GM19023 (cell line): ENCODE data around the gene LPXN.

Source experiments
- ATAC-seq: cut with Tn5 transposase; IDR thresholded peaks from one replicate; pipeline ENCODE4 v1.9.1; 2021; ENCODE audit warnings: mild to moderate bottlenecking, moderate library complexity; ENCODE audit not compliant: unreplicated experiment

Gene LPXN

DNA sequence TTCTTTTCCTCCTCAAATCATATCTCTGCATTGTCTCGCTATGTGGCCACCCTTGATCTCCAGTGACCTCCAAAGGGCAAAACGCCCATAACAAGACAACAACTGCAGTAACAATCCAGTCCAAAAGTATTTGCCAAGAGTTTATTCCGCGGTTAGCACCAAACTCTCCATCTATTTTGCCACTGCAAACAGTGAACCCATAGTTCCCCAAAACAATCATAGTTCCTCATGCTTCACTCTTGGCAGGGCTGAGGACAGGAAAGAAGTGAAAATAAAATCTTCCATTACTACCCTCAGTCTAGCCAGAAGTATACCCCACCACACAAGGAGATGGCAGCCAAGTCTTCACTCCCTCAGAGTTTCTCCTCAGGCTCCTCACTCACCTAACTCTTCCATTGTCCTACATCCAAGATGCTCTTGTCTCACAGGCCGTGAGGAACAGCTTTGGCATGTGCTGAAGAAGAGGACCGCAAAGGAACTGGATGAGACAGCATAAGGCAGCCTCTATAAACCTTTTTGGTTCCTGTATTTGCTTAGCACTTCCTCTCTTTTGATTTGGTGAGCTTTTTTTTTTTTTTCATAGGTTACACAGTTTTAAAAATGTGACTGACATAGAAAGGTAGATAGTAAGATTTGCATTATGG, at the start of gene LPXN:
LPXN (minus strand) TSS at position 480 of the 644 bp plus-strand sequence; CDS start at position 396, 84 bp downstream.
- no peak for ATAC-seq

GRCh38 chr11:58625086-58625485, 49.4 kb upstream of the LPXN start:
- no peak for ATAC-seq

DNA sequence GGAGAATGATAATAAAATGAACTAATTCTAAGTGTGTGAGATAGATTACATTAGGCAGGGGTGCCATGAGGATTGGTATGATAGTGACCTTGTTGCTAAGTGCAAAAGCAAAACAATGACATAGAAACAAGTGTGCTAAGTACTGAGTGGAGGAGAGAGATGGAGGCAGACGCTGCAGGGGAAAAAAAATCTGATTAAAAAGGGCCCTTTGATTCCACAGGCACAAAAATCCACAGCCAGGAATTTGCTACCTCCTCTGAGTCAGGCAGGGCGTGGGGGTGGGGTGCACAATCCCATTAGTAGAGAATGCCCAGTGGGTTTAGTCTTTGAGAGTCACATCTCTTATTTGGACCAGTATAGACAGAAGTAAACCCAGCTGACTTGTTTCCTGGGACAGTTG, 46.7 kb upstream of the LPXN start, which contains the start of gene CNTF:
CNTF (plus strand) TSS at position 322 of the 400 bp plus-strand sequence. CDS start 88 bp downstream, outside the sequence.
- no peak for ATAC-seq

DNA sequence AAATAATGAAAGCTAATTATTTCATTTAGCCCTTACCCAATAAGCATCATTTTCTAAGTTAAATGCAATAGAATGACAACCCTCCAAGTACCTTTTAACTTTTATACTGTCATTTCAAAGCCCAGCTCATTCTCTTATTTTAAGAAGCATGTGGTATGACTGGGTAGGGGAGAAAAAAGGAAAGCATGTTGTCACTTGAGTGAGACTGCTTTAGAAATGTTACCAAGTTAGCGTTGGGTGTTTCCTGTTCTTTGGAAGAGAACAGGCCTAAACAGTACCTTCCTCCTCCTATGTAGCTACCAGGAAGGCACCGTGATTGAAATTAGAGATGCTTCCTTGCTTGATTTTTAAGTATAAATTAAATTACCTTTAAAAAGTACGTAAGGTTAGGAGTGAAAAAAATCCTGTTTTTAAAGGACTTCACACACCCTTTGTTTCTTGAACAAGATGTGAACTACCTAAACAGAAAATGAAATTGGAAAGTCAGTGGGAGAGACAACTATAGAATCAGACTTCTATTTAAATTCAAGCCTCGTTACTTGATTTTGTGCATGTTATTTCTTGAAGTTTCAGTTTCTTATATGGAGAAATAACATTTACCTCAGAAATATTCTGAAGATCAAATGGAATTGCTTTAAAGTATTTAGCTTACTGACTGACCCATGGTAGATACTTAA, 46.1 kb upstream of the LPXN start:
- ATAC-seq, result no peak

DNA sequence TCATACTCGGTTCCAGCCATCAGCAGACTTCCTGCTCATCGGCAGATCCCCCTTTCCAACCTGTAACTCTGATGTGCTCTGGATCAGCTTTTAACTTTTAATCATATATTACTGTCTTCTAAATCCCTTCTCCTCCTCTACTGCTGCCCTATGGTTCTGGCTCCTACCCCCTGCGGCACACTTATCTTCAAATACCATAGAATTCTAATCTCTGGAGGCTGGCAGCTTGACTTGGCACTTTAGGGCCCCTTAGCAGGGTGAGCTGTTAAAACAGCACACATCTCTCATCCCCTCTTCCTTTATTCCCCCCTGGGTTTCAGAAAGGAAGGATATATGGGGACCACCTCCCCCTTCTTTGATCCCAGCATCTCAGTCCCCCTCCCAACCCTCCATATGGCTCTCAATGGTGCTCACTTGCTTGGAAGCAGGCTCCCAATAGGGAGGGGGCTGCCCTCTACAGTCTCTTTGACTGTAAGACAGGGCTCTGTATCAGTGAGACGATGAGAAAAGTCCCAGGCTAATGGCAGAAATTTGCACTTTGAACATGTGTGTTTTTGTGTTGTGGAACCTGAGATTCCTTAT, 42.4 kb upstream of the LPXN start:
- no peak for ATAC-seq

DNA sequence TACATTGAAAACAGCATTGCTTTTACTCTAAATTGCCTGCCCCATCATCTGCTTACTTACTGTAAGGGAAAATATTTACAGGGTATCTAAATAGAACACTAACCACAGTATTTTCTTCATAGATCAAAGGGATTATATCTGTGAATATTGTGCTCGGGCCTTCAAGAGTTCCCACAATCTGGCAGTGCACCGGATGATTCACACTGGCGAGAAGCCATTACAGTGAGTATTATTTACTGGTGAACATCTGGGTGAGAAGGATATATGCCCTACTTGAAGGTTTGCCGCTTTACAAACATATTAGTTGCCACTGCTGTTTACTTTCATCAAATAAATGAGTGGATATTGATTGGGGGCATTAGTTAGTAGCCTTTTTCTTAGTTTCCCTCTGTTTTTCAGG, 40.9 kb upstream of the LPXN start:
- ATAC-seq, result no peak

DNA sequence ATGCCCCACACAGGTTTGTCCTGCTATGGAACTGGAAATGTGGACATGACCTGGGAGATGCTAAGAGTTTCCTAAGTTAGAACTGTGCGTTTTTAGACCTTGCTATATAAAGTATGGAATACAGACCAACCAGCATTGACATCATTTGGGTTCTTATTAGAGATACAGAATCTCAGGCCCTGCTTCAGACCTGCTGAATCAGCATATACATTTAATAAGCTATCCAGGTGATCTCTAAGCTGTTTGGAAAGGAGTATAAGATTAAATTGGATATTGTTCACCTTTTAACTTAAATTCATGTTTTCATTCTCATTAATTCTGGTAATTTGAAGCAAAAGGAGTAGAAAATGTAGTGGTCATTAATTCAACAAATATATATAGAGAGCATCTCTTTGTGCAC, 39.9 kb upstream of the LPXN start:
- no peak for ATAC-seq

GRCh38 chr11:58613228-58613627, 37.6 kb upstream of the LPXN start:
- no peak for ATAC-seq

DNA sequence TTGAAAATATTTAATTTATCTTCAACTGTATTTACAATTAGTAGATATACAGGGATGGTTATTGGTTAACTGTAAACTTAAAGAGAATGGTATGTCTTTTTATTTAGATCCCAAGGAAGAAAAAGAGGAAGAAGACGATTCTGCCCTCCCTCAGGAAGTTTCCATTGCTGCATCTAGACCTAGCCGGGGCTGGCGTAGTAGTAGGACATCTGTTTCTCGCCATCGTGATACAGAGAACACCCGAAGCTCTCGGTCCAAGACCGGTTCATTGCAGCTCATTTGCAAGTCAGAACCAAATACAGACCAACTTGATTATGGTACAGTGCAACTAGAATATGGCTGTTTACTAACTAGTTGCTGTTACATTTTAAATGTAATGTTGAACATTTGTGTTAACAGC, 34.1 kb upstream of the LPXN start:
- ATAC-seq, result no peak

- ATAC-seq, result no peak
These were observed 32.7 kb upstream of the LPXN start for GRCh38 chr11:58608331-58608730.

GRCh38 chr11:58606930-58607714, 31.5 kb upstream of the LPXN start:
- ATAC-seq, result no peak

DNA sequence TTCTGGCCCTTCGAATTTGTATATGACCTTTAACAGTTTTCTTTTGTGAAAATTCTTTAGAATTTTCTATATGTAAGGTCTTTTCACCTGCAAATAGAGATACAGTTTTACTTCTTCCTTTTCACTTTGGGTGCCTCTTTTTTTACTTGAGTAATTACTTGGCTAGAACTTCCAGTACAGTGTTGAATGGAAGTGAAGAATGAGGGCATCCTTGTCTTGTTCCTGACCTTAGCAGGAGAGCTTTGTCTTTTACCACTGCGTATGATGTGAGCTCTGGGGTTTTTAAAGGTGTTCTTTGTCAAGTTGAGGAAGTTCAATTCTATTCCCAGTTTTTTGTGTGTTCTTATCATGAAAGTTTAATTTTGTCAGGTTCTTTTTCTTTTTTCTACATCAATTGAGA, 24.9 kb upstream of the LPXN start:
- ATAC-seq, result no peak

- ATAC-seq, result no peak
These were observed 22.0 kb upstream of the LPXN start for GRCh38 chr11:58597486-58598144.

GRCh38 chr11:58596621-58597020, 21.0 kb upstream of the LPXN start:
- ATAC-seq, result no peak

- no peak for ATAC-seq
These were observed 19.2 kb upstream of the LPXN start for GRCh38 chr11:58594826-58595225.

GRCh38 chr11:58592760-58593472, 17.3 kb upstream of the LPXN start:
- ATAC-seq, result no peak

GRCh38 chr11:58591659-58592058, 16.0 kb upstream of the LPXN start:
- ATAC-seq, result no peak

DNA sequence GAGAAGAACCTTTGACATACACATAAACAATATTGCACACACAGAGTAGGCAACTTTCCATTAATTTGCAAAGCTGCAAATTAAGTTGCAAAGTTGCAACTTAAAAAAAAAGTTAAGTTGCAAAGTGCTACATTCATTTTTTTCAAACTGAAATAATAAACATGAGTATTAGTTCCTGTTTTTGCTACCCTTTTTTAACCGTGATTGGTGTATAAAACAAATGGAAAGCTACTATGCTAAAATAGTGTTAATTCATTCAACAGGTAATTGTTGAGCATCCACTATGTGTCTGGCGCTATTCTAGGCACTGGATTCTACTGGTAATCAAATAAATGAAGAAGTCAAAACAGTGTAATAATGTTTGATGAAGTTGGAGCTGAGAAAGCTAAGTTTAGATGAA, 11.3 kb upstream of the LPXN start:
- ATAC-seq, result no peak

DNA sequence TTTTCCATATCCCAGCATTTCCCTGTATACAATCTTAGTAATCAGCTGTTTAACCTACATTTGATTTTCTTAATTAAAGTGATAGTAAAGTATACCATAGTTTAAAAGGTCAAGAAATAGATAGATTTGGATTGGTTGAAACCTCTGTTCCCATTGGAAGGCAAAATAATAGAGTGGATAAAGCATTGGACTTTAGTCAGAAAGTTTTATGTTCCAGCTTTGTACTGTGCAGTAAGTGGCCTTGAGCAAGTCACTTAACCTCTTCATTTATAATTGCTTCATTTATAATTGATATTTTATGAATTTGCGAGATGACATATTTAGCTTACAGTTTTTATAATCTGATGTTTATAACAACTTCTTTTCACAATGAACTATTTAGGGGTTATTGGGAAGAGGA, 6.8 kb upstream of the LPXN start:
- no peak for ATAC-seq

DNA sequence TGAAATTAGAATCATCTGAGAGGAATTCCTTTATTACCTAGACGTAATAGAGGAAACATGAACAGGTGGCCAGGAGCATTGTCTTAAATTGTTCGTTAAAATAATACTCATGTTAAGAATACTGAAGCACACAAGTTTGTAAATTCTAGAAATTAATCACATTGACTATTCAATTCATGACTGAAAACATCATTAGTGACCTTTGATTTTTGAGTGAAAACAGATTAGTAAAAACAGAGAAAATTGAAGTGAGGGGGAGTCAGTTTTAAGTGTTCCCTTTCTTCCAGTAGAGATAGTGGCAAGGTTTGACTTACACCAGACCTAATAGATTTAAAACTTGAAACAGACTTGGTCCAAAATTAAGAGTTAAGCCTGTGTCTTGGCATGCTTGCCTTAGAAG, 4.7 kb upstream of the LPXN start:
- no peak for ATAC-seq
